Measurements from ENCODE around the gene KCNA3. TPM values are rescaled to one million over a fixed set of nuclear protein-coding genes. Genes with fewer than 3 reads are reported as not detected.

KCNA3 gene
- total RNA-seq, 4 donors from 2014 or later = 2.9 to 22.4 (median 10.9) TPM

GRCh38 chr1:110684491-110684890, 9.8 kb upstream of the KCNA3 start:
- Histone ChIP-seq H3K4me3 (no peak overlapping the region), H3K4me1 (no peaks in the 10 kb centered on the region), H3K36me3 (no peaks in the 10 kb centered on the region), H3K27me3 (peaks cover 12% of the 10 kb centered on the region), H3K27ac (no peak overlapping the region), H3K9me3 (no peaks in the 10 kb centered on the region)
- no peak for TF ChIP-seq POLR2A (IDR thresholded peaks at IDR 0.05)
- no peak for TF ChIP-seq EP300 (IDR thresholded peaks at IDR 0.05; ENCODE audit: low read depth)
- no peak for TF ChIP-seq POLR2AphosphoS5 (IDR thresholded peaks at IDR 0.05)
- TF ChIP-seq CTCF (IDR thresholded peaks at IDR 0.05) = no peak
- in situ Hi-C loops (cut with MboI; ENCODE audit: low pct_ligation_motif_present in 1 of 4, low pct_unique_long_range_greater_than_20kb in 1 of 4, low sequenced_read_pairs in 3 of 4) = no loop called here
- no peak for DNase-seq
- WGBS, 2 donors (ENCODE audit: low coverage in 1 of 2) = 74 to 78% methylated on average over 2 of the region's 2 CpGs
- intact Hi-C loops (cut with DNase I; ENCODE audit: low total_unique reads) = no loop called here

GRCh38 chr1:110682898-110683297, 8.2 kb upstream of the KCNA3 start:
- no peaks in the 10 kb centered on the region for H3K4me1 ChIP-seq
- H3K9me3 ChIP-seq = no peaks in the 10 kb centered on the region
- DNase-seq = no peak
- no peak for TF ChIP-seq POLR2AphosphoS5 (IDR thresholded peaks at IDR 0.05)
- TF ChIP-seq CTCF (IDR thresholded peaks at IDR 0.05) = no peak
- TF ChIP-seq POLR2A (IDR thresholded peaks at IDR 0.05) = no peak
- TF ChIP-seq EP300 (IDR thresholded peaks at IDR 0.05; ENCODE audit: low read depth) = no peak
- H3K36me3 ChIP-seq = no peaks in the 10 kb centered on the region
- intact Hi-C loops (cut with DNase I; ENCODE audit: low total_unique reads) = no loop called here
- no peak overlapping the region for H3K27ac ChIP-seq
- peaks cover 19% of the 10 kb centered on the region for H3K27me3 ChIP-seq
- WGBS, 2 donors (ENCODE audit: low coverage in 1 of 2) = 42 to 54% methylated on average over 1 of the region's 1 CpG
- in situ Hi-C loops (cut with MboI; ENCODE audit: low pct_ligation_motif_present in 1 of 4, low pct_unique_long_range_greater_than_20kb in 1 of 4, low sequenced_read_pairs in 3 of 4) = no loop called here
- H3K4me3 ChIP-seq = no peak overlapping the region

- in situ Hi-C loops (cut with MboI; ENCODE audit: low pct_ligation_motif_present in 1 of 4, low pct_unique_long_range_greater_than_20kb in 1 of 4, low sequenced_read_pairs in 3 of 4) = no loop called here
These were observed 5.4 kb upstream of the KCNA3 start for GRCh38 chr1:110680036-110680735.

GRCh38 chr1:110677526-110677925, 2.8 kb upstream of the KCNA3 start:
- no peaks in the 10 kb centered on the region for H3K36me3 ChIP-seq
- H3K27me3 ChIP-seq = peaks cover 63% of the 10 kb centered on the region
- TF ChIP-seq POLR2A (IDR thresholded peaks at IDR 0.05) = no peak
- no peak for TF ChIP-seq POLR2AphosphoS5 (IDR thresholded peaks at IDR 0.05)
- TF ChIP-seq EP300 (IDR thresholded peaks at IDR 0.05; ENCODE audit: low read depth) = no peak
- TF ChIP-seq CTCF (IDR thresholded peaks at IDR 0.05) = no peak
- H3K27ac ChIP-seq = no peak overlapping the region
- no peak for DNase-seq
- H3K4me1 ChIP-seq = peaks cover 0 to 13% (median 10%) of the 10 kb centered on the region in 4 donors
- intact Hi-C loops (cut with DNase I; ENCODE audit: low total_unique reads) (no loop called here), in situ Hi-C loops (cut with MboI; ENCODE audit: low pct_ligation_motif_present in 1 of 4, low pct_unique_long_range_greater_than_20kb in 1 of 4, low sequenced_read_pairs in 3 of 4) (no loop called here)
- no peak overlapping the region for H3K4me3 ChIP-seq
- WGBS, 2 donors (ENCODE audit: low coverage in 1 of 2) = 56 to 69% methylated on average over 3 of the region's 3 CpGs
- H3K9me3 ChIP-seq = no peaks in the 10 kb centered on the region

More at GRCh38 chr1:110680036-110680735, 5.4 kb upstream of the KCNA3 start:
- Histone ChIP-seq H3K27ac (no peak overlapping the region), H3K27me3 (peaks cover 37% of the 10 kb centered on the region), H3K9me3 (no peaks in the 10 kb centered on the region), H3K4me1 (peaks cover 0 to 5% (median 2%) of the 10 kb centered on the region in 4 donors), H3K36me3 (no peaks in the 10 kb centered on the region), H3K4me3 (no peak overlapping the region)
- DNase-seq = no peak
- TF ChIP-seq POLR2AphosphoS5 (IDR thresholded peaks at IDR 0.05) (no peak), POLR2A (IDR thresholded peaks at IDR 0.05) (no peak)
- intact Hi-C loops (cut with DNase I; ENCODE audit: low total_unique reads) = no loop called here
- 58 to 68% methylated on average over 2 to 3 of the region's 3 CpGs for WGBS, 2 donors (ENCODE audit: low coverage in 1 of 2)

Data from transverse colon (tissue), 4 donors.